Neural cell (in vitro differentiated cells): ENCODE measurements around the gene MARK3.
"Not testable (repeated sequence)": the region's sequence is repeated elsewhere in the genome, so short reads cannot be mapped to it uniquely, and the experiment has no call there.

ENCODE experiments used
- EZH2 ChIP-seq: fragments of 200-600, 300-800 bp; shearing (Covaris generic), sonication (generic); IDR thresholded peaks from 2 replicates; pipeline ENCODE4 v1.6.1; 2014; ENCODE audit warnings: antibody characterized with exemption, low read length, borderline replicate concordance, mild to moderate bottlenecking; ENCODE audit not compliant: insufficient read depth, poor library complexity, severe bottlenecking
- POLR2AphosphoS5 ChIP-seq: IDR thresholded peaks from 2 replicates; pipeline ENCODE4 v1.6.1; 2012
- RAD21 ChIP-seq: fragments of 450-650 bp; conservative IDR thresholded peaks from 2 replicates; pipeline ENCODE4 v1.6.1; 2014; ENCODE audit warnings: antibody characterized with exemption, mild to moderate bottlenecking, moderate library complexity
- TAF1 ChIP-seq: IDR thresholded peaks from 2 replicates; pipeline ENCODE4 v1.6.1; 2012; ENCODE audit warnings: low read depth
- TF ChIP-seq, protein P1 (sequence below): fragments of 450-650 bp; IDR thresholded peaks from 2 replicates; pipeline ENCODE4 v1.5.1; 2014; ENCODE audit warnings: antibody characterized with exemption, mild to moderate bottlenecking, moderate library complexity; ENCODE audit not compliant: poor library complexity, severe bottlenecking
- TF ChIP-seq, protein P2 (sequence below): IDR thresholded peaks from 2 replicates; pipeline ENCODE4 v1.6.1; 2012; ENCODE audit warnings: borderline replicate concordance

DNA sequence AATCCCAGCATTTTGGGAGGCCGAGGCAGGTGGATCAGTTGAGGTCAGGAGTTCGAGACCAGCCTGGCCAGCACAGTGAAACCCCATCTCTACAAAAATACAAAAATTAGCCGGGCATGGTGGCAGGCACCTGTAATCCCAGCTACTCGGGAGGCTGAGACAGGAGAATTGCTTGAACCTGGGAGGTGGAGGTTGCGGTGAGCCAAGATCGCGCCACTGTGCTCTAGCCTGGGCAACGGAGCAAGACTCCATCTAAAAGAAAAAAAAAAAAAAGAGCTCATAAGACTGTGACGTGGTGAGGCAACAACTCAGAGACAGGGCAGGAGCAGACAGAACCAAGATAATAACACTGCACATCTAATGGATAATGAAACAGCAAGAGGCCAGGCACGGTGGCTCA lies 27.7 kb upstream of the MARK3 start:
- TF ChIP-seq EZH2, POLR2AphosphoS5, TAF1, RAD21: not testable (repeated sequence)
- TF ChIP-seq, protein P1, sequence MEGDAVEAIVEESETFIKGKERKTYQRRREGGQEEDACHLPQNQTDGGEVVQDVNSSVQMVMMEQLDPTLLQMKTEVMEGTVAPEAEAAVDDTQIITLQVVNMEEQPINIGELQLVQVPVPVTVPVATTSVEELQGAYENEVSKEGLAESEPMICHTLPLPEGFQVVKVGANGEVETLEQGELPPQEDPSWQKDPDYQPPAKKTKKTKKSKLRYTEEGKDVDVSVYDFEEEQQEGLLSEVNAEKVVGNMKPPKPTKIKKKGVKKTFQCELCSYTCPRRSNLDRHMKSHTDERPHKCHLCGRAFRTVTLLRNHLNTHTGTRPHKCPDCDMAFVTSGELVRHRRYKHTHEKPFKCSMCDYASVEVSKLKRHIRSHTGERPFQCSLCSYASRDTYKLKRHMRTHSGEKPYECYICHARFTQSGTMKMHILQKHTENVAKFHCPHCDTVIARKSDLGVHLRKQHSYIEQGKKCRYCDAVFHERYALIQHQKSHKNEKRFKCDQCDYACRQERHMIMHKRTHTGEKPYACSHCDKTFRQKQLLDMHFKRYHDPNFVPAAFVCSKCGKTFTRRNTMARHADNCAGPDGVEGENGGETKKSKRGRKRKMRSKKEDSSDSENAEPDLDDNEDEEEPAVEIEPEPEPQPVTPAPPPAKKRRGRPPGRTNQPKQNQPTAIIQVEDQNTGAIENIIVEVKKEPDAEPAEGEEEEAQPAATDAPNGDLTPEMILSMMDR, result not testable (repeated sequence)
- TF ChIP-seq, protein P2, sequence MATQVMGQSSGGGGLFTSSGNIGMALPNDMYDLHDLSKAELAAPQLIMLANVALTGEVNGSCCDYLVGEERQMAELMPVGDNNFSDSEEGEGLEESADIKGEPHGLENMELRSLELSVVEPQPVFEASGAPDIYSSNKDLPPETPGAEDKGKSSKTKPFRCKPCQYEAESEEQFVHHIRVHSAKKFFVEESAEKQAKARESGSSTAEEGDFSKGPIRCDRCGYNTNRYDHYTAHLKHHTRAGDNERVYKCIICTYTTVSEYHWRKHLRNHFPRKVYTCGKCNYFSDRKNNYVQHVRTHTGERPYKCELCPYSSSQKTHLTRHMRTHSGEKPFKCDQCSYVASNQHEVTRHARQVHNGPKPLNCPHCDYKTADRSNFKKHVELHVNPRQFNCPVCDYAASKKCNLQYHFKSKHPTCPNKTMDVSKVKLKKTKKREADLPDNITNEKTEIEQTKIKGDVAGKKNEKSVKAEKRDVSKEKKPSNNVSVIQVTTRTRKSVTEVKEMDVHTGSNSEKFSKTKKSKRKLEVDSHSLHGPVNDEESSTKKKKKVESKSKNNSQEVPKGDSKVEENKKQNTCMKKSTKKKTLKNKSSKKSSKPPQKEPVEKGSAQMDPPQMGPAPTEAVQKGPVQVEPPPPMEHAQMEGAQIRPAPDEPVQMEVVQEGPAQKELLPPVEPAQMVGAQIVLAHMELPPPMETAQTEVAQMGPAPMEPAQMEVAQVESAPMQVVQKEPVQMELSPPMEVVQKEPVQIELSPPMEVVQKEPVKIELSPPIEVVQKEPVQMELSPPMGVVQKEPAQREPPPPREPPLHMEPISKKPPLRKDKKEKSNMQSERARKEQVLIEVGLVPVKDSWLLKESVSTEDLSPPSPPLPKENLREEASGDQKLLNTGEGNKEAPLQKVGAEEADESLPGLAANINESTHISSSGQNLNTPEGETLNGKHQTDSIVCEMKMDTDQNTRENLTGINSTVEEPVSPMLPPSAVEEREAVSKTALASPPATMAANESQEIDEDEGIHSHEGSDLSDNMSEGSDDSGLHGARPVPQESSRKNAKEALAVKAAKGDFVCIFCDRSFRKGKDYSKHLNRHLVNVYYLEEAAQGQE, result not testable (repeated sequence)
